Measurements from ENCODE around the gene RIT2.

Gene RIT2

DNA sequence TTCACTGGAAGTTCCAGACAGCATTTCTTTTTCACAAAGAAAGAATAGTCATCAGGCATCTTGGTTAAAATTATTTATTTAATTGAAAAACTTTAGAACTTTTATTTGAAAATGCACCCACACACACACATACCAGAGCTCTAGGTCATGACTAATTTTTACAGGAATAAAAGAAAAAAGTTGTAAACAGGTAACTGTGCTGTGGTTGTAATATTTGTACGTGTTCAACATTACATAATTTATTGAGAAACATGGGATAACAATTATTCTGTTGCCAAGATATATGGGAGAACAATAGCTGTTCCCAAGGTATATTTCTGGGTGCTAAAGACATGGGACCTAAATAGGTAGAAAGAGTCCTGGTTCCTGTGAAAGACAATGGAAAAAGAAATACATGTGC is 104.9 kb downstream of the RIT2 start:
- no peak overlapping the region for H3K4me2 ChIP-seq (ENCODE audit: low read length)
- H3K79me2 ChIP-seq (ENCODE audit: low read length): no peaks in the 10 kb centered on the region
- H3K27ac ChIP-seq (ENCODE audit: low read length): no peak overlapping the region
- no peaks in the 10 kb centered on the region for H3K9me3 ChIP-seq (ENCODE audit: insufficient read depth, low read length)
- no peak overlapping the region for H3K9ac ChIP-seq (ENCODE audit: low read length)
- H3K4me3 ChIP-seq (ENCODE audit: low read length): no peak overlapping the region
- no peak overlapping the region for H2AFZ ChIP-seq (ENCODE audit: low read depth, low read length)
- no peaks in the 10 kb centered on the region for H3K36me3 ChIP-seq (replicated peaks; ENCODE audit: low read depth, low read length)
- H3K27me3 ChIP-seq (ENCODE audit: low read depth, low read length): no peaks in the 10 kb centered on the region
- H3K4me1 ChIP-seq (ENCODE audit: low read length): peaks cover 31% of the 10 kb centered on the region
- TF ChIP-seq, protein P1, sequence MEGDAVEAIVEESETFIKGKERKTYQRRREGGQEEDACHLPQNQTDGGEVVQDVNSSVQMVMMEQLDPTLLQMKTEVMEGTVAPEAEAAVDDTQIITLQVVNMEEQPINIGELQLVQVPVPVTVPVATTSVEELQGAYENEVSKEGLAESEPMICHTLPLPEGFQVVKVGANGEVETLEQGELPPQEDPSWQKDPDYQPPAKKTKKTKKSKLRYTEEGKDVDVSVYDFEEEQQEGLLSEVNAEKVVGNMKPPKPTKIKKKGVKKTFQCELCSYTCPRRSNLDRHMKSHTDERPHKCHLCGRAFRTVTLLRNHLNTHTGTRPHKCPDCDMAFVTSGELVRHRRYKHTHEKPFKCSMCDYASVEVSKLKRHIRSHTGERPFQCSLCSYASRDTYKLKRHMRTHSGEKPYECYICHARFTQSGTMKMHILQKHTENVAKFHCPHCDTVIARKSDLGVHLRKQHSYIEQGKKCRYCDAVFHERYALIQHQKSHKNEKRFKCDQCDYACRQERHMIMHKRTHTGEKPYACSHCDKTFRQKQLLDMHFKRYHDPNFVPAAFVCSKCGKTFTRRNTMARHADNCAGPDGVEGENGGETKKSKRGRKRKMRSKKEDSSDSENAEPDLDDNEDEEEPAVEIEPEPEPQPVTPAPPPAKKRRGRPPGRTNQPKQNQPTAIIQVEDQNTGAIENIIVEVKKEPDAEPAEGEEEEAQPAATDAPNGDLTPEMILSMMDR (IDR thresholded peaks at IDR 0.05; ENCODE audit: low read depth, low read length): no peak
- no peak for TF ChIP-seq EZH2phosphoT487 (IDR thresholded peaks at IDR 0.05; ENCODE audit: low read depth)
- H4K20me1 ChIP-seq (ENCODE audit: insufficient read depth, low read length): no peaks in the 10 kb centered on the region

DNA sequence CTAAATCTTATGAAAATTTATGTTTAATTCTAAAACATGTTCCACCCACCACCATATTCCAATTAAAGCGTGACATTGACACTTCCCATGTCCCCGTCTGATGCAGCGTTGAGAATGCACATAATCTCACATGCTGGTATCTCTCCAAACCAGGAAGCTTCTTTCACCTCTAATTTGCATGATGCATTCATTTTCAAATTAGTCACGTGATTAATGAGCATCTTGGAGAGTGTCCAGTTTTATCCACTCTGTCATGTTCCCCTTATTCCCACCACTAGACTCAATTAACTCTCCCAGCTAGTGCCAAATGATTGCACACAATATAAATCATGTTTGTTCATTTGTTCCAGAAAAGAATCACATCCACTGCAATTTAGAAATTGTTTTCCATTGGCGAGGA is 105.8 kb downstream of the RIT2 start:
- Histone ChIP-seq H3K79me2 (ENCODE audit: low read length) (no peaks in the 10 kb centered on the region), H3K27me3 (ENCODE audit: low read depth, low read length) (no peaks in the 10 kb centered on the region), H3K9me3 (ENCODE audit: insufficient read depth, low read length) (no peaks in the 10 kb centered on the region), H4K20me1 (ENCODE audit: insufficient read depth, low read length) (no peaks in the 10 kb centered on the region), H3K36me3 (replicated peaks; ENCODE audit: low read depth, low read length) (no peaks in the 10 kb centered on the region), H3K27ac (ENCODE audit: low read length) (no peak overlapping the region), H3K4me2 (ENCODE audit: low read length) (no peak overlapping the region), H2AFZ (ENCODE audit: low read depth, low read length) (no peak overlapping the region), H3K4me3 (ENCODE audit: low read length) (no peak overlapping the region), H3K9ac (ENCODE audit: low read length) (no peak overlapping the region), H3K4me1 (ENCODE audit: low read length) (peaks cover 38% of the 10 kb centered on the region)
- TF ChIP-seq, protein P1 (IDR thresholded peaks at IDR 0.05; ENCODE audit: low read depth, low read length): no peak

DNA sequence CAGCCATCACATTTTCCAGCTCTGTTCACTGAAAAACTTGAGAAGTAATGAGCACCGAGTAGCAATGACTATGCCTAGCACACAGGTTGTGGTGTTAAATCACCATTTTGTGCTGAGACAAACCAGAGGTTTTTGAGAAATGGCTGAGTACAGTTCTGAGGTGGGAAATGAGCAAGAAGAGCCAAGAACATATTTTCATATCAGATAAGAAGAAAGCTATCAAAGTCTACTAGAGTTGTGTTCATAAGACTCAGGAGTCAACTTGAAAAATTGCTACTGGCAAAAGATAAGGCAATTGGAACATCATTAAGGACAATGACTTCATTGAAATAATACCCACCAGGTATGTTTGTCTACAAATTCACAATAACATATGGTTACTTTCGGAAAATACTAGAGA is 108.1 kb downstream of the RIT2 start:
- Histone ChIP-seq H3K27ac (ENCODE audit: low read length) (no peak overlapping the region), H3K27me3 (ENCODE audit: low read depth, low read length) (no peaks in the 10 kb centered on the region), H3K36me3 (replicated peaks; ENCODE audit: low read depth, low read length) (no peaks in the 10 kb centered on the region), H4K20me1 (ENCODE audit: insufficient read depth, low read length) (no peaks in the 10 kb centered on the region), H2AFZ (ENCODE audit: low read depth, low read length) (no peak overlapping the region), H3K9ac (ENCODE audit: low read length) (no peak overlapping the region), H3K4me1 (ENCODE audit: low read length) (peaks cover 35% of the 10 kb centered on the region), H3K4me2 (ENCODE audit: low read length) (no peak overlapping the region), H3K79me2 (ENCODE audit: low read length) (no peaks in the 10 kb centered on the region), H3K9me3 (ENCODE audit: insufficient read depth, low read length) (no peaks in the 10 kb centered on the region), H3K4me3 (ENCODE audit: low read length) (no peak overlapping the region)
- TF ChIP-seq, protein P1 (IDR thresholded peaks at IDR 0.05; ENCODE audit: low read depth, low read length): no peak

GRCh38 chr18:43004421-43004820 is 111.1 kb downstream of the RIT2 start:
- Histone ChIP-seq H2AFZ (ENCODE audit: low read depth, low read length) (no peak overlapping the region), H3K27me3 (ENCODE audit: low read depth, low read length) (no peaks in the 10 kb centered on the region), H3K9me3 (ENCODE audit: insufficient read depth, low read length) (no peaks in the 10 kb centered on the region), H3K36me3 (replicated peaks; ENCODE audit: low read depth, low read length) (no peaks in the 10 kb centered on the region), H3K27ac (ENCODE audit: low read length) (no peak overlapping the region), H3K79me2 (ENCODE audit: low read length) (no peaks in the 10 kb centered on the region), H3K4me1 (ENCODE audit: low read length) (peaks cover 13% of the 10 kb centered on the region), H4K20me1 (ENCODE audit: insufficient read depth, low read length) (no peaks in the 10 kb centered on the region), H3K4me3 (ENCODE audit: low read length) (no peak overlapping the region), H3K9ac (ENCODE audit: low read length) (no peak overlapping the region), H3K4me2 (ENCODE audit: low read length) (no peak overlapping the region)
- TF ChIP-seq EZH2phosphoT487 (IDR thresholded peaks at IDR 0.05; ENCODE audit: low read depth): no peak
- TF ChIP-seq, protein P1 (IDR thresholded peaks at IDR 0.05; ENCODE audit: low read depth, low read length): no peak

Data from OCI-LY3 (cell line).